Fibroblast of the aortic adventitia (primary cell): ENCODE data around the gene SARNP. TPM values are rescaled to one million over a fixed set of nuclear protein-coding genes. Genes with fewer than 3 reads are reported as not detected.

Source experiments
- DNase-seq: peaks from one replicate; pipeline ENCODE4 v3.0.0-alpha.2; 2010; ENCODE audit warnings: low read depth
- H3K4me3 ChIP-seq: 2 replicates; pipeline ENCODE4 v1.5.1; 2011; ENCODE audit warnings: low read depth, mild to moderate bottlenecking, control low read depth, low read length, moderate library complexity
- total RNA-seq: library from RNA; depleted of rRNA; stranded (reverse); fragments of >200 nt; gene quantifications from 2 replicates; pipeline ENCODE4 v1.2.3, GENCODE V29; 2012; ENCODE audit warnings: low replicate concordance
- TF ChIP-seq, protein P1 (sequence below): IDR thresholded peaks from 2 replicates; pipeline ENCODE4 v1.5.1; 2011; ENCODE audit warnings: mild to moderate bottlenecking, low read length, control low read depth, inconsistent platforms; ENCODE audit not compliant: insufficient read depth

Gene SARNP
- total RNA-seq, 1 donor, result 84.6 TPM

DNA sequence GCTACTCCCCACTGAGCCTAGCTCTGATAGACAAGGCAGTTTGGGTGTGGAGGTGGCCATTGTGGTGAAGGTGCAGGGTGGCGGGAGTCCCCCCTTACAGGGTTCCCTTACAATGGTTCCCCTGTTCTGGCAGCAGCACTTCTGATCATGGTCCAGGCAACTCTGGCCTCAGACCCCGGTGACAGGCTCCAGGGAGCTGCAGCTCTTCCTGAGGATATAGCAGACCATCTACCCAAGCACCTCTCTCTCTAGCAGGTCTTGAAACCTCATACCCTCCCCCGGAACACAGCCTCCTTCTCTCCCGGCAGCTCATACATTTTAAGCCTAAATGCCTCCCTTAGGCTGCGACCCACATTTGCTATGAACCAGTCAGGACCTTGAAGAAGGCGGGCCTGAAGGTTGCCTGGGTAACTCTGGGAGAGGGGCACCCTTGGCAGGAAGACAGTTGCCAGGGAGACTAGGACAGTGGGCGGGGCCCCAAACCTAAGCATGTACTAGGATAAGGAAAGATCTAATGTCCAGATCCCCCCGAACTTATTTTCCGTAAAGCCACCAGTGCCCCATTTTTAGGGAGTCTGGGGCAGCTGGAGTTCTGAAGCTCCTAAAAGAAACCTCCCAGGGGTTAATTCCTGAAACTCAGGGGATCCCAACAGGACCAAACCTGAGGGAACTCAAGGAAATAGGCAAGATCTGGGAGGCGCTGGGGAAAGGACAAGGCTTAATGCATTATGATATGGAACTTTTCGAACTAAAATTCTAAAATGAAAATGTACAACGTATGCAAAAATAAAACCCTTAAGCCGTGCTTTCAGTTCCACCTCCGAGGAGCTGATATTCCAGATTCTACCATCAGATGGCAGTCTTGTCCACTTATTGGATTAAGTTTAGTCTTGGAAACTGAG lies 79.2 kb downstream of the SARNP start:
- peak overlapping the region; percentile 73 for H3K4me3 ChIP-seq
- DNase-seq, result peak; percentile 90
- TF ChIP-seq, protein P1, sequence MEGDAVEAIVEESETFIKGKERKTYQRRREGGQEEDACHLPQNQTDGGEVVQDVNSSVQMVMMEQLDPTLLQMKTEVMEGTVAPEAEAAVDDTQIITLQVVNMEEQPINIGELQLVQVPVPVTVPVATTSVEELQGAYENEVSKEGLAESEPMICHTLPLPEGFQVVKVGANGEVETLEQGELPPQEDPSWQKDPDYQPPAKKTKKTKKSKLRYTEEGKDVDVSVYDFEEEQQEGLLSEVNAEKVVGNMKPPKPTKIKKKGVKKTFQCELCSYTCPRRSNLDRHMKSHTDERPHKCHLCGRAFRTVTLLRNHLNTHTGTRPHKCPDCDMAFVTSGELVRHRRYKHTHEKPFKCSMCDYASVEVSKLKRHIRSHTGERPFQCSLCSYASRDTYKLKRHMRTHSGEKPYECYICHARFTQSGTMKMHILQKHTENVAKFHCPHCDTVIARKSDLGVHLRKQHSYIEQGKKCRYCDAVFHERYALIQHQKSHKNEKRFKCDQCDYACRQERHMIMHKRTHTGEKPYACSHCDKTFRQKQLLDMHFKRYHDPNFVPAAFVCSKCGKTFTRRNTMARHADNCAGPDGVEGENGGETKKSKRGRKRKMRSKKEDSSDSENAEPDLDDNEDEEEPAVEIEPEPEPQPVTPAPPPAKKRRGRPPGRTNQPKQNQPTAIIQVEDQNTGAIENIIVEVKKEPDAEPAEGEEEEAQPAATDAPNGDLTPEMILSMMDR, result peak; percentile 76

DNA sequence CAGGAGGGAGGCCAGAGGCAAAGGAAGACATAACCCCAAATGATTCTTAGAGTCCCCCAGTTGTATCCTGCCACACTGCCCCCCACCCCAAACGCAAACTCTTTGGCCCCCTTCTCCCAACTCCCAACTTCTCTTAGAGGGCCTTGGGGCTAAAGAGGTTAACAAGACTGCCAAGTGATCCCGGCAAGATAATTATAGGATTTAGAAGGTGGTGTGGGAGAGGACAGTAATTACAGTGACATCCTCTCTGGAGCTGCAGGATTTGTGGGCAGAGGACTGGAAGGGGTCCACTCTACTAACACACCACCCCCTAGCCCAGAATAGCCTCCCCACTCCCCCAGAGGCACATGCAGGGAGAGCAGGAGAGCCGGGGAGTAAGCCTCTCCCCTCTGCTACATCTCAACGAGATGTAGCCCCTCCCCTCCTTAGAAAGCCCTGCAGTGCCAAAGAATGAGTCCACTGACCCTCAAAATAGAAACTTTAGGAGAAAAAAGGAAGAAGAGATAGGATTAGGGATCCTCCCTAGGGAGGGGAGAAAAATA lies 79.9 kb downstream of the SARNP start:
- no peak for DNase-seq
- TF ChIP-seq, protein P1, result no peak
- H3K4me3 ChIP-seq, result peak overlapping the region; percentile 73

DNA sequence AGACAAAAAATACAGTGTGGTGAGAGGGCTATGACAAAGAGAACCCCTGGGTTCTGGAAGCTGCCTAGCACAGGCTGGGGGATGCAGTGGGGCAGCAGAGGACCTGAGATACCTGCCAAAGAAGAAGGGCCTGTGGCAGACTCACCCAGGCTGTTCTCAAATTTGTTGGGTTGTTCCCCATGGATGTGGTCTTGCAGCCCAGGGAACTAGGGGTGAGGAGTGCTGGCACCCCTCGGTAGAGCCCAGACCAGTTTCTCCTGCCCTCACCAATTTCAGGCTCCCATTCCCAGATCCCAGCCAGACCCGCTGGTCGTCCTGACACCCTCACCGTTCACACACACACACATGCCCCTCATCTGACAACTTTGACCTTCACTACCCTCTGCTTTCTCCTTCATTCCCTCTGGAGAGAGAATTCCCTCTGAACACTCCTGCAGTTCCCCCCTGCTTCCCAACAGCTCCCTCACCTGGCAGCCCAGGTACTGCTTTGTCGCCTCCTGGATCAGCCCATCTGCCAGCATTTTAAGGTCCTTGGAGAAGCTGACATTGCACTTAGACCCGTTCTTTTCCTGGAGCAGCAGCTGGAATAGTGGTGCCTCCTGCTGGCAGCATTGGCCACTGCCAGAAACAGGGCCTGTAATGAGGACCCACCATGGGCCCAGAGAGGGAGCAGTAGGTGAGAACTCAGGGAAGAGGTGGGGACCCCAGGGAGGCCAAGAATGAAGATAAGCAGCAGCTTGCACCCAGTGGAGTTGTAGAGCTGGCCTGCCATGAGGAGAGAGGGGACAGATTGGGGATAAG lies 80.5 kb downstream of the SARNP start:
- TF ChIP-seq, protein P1, result peak; percentile 95
- no peak overlapping the region for H3K4me3 ChIP-seq
- DNase-seq, result peak; percentile 75

DNA sequence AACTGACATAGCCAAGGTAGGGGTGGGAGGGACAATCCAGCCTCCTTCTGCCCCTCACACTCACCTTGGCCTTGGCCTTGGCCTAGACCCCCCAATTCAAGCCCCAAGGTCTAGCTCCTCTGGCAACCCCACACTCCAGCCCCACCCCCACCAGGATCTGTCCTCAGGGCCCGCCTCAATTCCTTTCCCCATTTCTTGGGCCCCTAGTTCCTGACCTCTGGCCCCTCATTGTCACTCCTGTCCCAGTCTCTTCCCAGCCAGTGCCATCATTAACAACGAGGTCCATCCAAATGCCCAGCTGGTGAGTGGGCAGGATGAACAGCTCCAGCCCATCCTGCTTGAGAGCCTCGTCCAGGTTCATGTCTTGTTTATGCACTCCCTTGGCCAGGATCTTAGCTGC lies 81.4 kb downstream of the SARNP start:
- no peak overlapping the region for H3K4me3 ChIP-seq
- TF ChIP-seq, protein P1, result no peak

DNA sequence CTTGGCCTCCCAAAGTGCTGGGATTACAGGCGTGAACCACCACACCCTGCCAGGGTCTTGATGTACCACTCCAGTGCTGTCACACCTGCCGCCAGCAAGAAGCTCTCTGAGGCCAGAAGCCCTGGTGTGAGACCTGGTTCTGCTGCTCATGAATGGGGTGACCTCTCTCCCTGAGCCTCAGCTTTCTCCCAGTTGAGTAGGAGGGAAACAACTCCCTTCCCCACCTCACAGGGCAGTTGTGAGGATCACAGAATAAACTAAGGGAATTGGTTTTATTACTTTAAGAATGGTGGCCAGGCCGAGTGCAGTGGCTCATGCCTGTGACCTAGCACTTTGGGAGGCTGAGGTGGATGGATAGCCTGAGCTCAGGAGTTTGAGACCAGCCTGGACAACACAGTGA lies 82.9 kb downstream of the SARNP start:
- TF ChIP-seq, protein P1, result no peak
- H3K4me3 ChIP-seq, result no peak overlapping the region
- DNase-seq, result no peak

More for the DNA sequence above, 81.4 kb downstream of the SARNP start:
- no peak for DNase-seq

DNA sequence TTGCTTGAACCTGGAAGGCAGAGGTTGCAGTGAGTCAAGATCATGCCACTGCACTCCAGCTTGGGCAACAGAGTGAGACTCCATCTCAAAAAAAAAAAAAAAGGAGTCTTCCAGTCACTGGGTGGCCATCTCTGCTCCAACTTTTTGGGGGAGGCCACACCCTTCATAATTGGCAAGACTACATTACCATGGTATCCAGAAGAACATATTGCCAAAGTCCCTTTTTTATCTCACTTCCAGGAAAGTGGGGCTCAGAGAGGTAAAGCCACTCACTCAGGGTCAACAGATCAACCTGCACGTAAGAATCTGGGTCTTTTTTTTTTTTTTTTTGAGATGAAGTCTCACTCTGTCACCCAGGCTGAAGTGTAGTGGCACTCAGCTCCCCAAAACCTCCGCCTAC lies 83.7 kb downstream of the SARNP start:
- peak; percentile 25 for DNase-seq
- TF ChIP-seq, protein P1, result no peak
- H3K4me3 ChIP-seq, result no peak overlapping the region
